Measurements from ENCODE around the gene HOXB1.

Gene HOXB1

GRCh38 chr17:48530887-48531272, at the start of gene HOXB1:
HOXB1 (minus strand) TSS chr17:48531011; CDS start chr17:48530904, 107 bp downstream.
- in situ Hi-C loops (cut with MboI; ENCODE audit: low sequenced_read_pairs), result no loop called here

GRCh38 chr17:48579760-48580554, 49.1 kb upstream of the HOXB1 start:
- in situ Hi-C loops (cut with MboI; ENCODE audit: low sequenced_read_pairs), result no loop called here

- in situ Hi-C loops (cut with MboI; ENCODE audit: low sequenced_read_pairs), result no loop called here
These were observed 48.6 kb upstream of the HOXB1 start for GRCh38 chr17:48579471-48579759.

GRCh38 chr17:48578616-48579470, 48.0 kb upstream of the HOXB1 start:
- in situ Hi-C loops (cut with MboI; ENCODE audit: low sequenced_read_pairs), result no loop called here

- in situ Hi-C loops (cut with MboI; ENCODE audit: low sequenced_read_pairs), result no loop called here
These were observed 47.3 kb upstream of the HOXB1 start, which contains the start of gene HOXB4 for GRCh38 chr17:48577946-48578615. HOXB4 (minus strand) TSS chr17:48578350; CDS start chr17:48578319, 31 bp downstream.

- in situ Hi-C loops (cut with MboI; ENCODE audit: low sequenced_read_pairs), result no loop called here
These were observed 46.6 kb upstream of the HOXB1 start for GRCh38 chr17:48577330-48577945.

GRCh38 chr17:48576479-48577309, 45.9 kb upstream of the HOXB1 start:
- in situ Hi-C loops (cut with MboI; ENCODE audit: low sequenced_read_pairs), result no loop called here

- in situ Hi-C loops (cut with MboI; ENCODE audit: low sequenced_read_pairs), result no loop called here
These were observed 45.1 kb upstream of the HOXB1 start for GRCh38 chr17:48575673-48576478.

- in situ Hi-C loops (cut with MboI; ENCODE audit: low sequenced_read_pairs), result no loop called here
These were observed 44.3 kb upstream of the HOXB1 start for GRCh38 chr17:48575066-48575582.

GRCh38 chr17:48574505-48575065, 43.8 kb upstream of the HOXB1 start:
- in situ Hi-C loops (cut with MboI; ENCODE audit: low sequenced_read_pairs), result no loop called here

- in situ Hi-C loops (cut with MboI; ENCODE audit: low sequenced_read_pairs), result no loop called here
These were observed 41.1 kb upstream of the HOXB1 start for GRCh38 chr17:48571826-48572417.

GRCh38 chr17:48571024-48571818, 40.4 kb upstream of the HOXB1 start:
- in situ Hi-C loops (cut with MboI; ENCODE audit: low sequenced_read_pairs), result no loop called here

- in situ Hi-C loops (cut with MboI; ENCODE audit: low sequenced_read_pairs), result no loop called here
These were observed 39.7 kb upstream of the HOXB1 start for GRCh38 chr17:48570325-48571023.

GRCh38 chr17:48569674-48570324, 39.0 kb upstream of the HOXB1 start:
- in situ Hi-C loops (cut with MboI; ENCODE audit: low sequenced_read_pairs), result no loop called here

GRCh38 chr17:48569240-48569582, 38.4 kb upstream of the HOXB1 start:
- in situ Hi-C loops (cut with MboI; ENCODE audit: low sequenced_read_pairs), result no loop called here

- in situ Hi-C loops (cut with MboI; ENCODE audit: low sequenced_read_pairs), result no loop called here
These were observed 37.9 kb upstream of the HOXB1 start for GRCh38 chr17:48568499-48569239.
